Kidney (tissue), 14 donors: ENCODE data around the gene ADTRP. TPM values are rescaled to one million over a fixed set of nuclear protein-coding genes. Genes with fewer than 3 reads are reported as not detected.
"Not testable (repeated sequence)": the region's sequence is repeated elsewhere in the genome, so short reads cannot be mapped to it uniquely, and the experiment has no call there.

Experiments used
- DNase-seq, 5 donors: peaks; one replicate each; pipeline ENCODE4 v3.0.0-alpha.2; 2013 to 2020
- FAIRE-seq: peaks from 2 replicates; lab custom pipeline; 2012; peaks lifted over from hg19 to GRCh38; lab: Jason Lieb, UNC
- H3K27ac ChIP-seq, 2 donors: one replicate each; pipeline ENCODE4 v1.7.0; 2013; ENCODE audit warnings: low read depth in 2 of 2, low read length in 2 of 2, inconsistent platforms in 1 of 2
- H3K27me3 ChIP-seq: one replicate; pipeline ENCODE4 v1.7.1; 2013; ENCODE audit warnings: low read length, inconsistent platforms; ENCODE audit not compliant: control insufficient read depth, insufficient read depth
- H3K36me3 ChIP-seq, 3 donors: one replicate each; pipeline versions ENCODE4 v1.7.0 to v1.7.1; 2013; ENCODE audit warnings: low read length in 3 of 3, control low read depth in 1 of 3, inconsistent platforms in 1 of 3; ENCODE audit not compliant: insufficient read depth in 3 of 3, control insufficient read depth in 2 of 3
- H3K4me1 ChIP-seq, 3 donors: one replicate each; pipeline versions ENCODE4 v1.7.0 to v1.7.1; 2013; ENCODE audit warnings: low read length in 3 of 3, inconsistent platforms in 1 of 3, low read depth in 1 of 3; ENCODE audit not compliant: control insufficient read depth in 2 of 3, insufficient read depth in 2 of 3
- H3K4me3 ChIP-seq, 3 donors: one replicate each; pipeline versions ENCODE4 v1.7.0 to v1.8.1; 2013; ENCODE audit warnings: low read length in 3 of 3, control low read depth in 1 of 3, inconsistent platforms in 1 of 3
- H3K9ac ChIP-seq, 3 donors: one replicate each; pipeline versions ENCODE4 v1.7.0 to v1.7.1; 2013; ENCODE audit warnings: low read length in 3 of 3, control low read depth in 1 of 3, inconsistent platforms in 1 of 3
- H3K9me3 ChIP-seq, 3 donors: one replicate each; pipeline versions ENCODE4 v1.7.0 to v1.7.1; 2013; ENCODE audit warnings: low read length in 3 of 3, control low read depth in 1 of 3, inconsistent platforms in 1 of 3; ENCODE audit not compliant: control insufficient read depth in 2 of 3, insufficient read depth in 1 of 3
- intact Hi-C: fragments of 100-400 bp; cut with DNase I; formaldehyde crosslinking; loops from one replicate; pipeline ENCODE4 v1.11.1; 2022
- polyA plus RNA-seq: library from polyadenylated mRNA; stranded (reverse); fragments of 350-450 nt; fragmentation: Illumina TruSeq; extraction: RNeasy Lipid Tissue Mini Kit (QIAGEN cat#74804); gene quantifications from one replicate; pipeline ENCODE4 v1.2.3, GENCODE V29; 2014; ENCODE audit warnings: low read depth, low replicate concordance; ENCODE audit not compliant: insufficient read depth
- total RNA-seq: library from RNA; stranded (reverse); fragmentation: NEBNext Ultra II Directional; extraction: Animal tissue kit (Norgen Biotek cat#: 25700); gene quantifications from one replicate; pipeline ENCODE4 v1.2.1, GENCODE V29; 2021
- TF ChIP-seq, protein P1 (sequence below): IDR thresholded peaks from 3 replicates; pipeline ENCODE4 v1.5.1; 2012; ENCODE audit warnings: mild to moderate bottlenecking, moderate library complexity, borderline replicate concordance; ENCODE audit not compliant: insufficient read depth; ENCODE audit errors: extremely low read depth
- donor health status: control.
- donor health status: control.
- donor health status: control.
- donor health status: control.
- donor health status: control.
- donor health status: DM: yes; HTN: yes; CAD: no.
- donor health status: Normal renal cell carcinoma (clear cell type).

The ADTRP gene
- total and polyA plus RNA-seq, 2 donors from 2014 or later: 2.7 to 5.9 TPM

GRCh38 chr6:11804135-11804534 lies 25.5 kb upstream of the ADTRP start:
- TF ChIP-seq, protein P1, sequence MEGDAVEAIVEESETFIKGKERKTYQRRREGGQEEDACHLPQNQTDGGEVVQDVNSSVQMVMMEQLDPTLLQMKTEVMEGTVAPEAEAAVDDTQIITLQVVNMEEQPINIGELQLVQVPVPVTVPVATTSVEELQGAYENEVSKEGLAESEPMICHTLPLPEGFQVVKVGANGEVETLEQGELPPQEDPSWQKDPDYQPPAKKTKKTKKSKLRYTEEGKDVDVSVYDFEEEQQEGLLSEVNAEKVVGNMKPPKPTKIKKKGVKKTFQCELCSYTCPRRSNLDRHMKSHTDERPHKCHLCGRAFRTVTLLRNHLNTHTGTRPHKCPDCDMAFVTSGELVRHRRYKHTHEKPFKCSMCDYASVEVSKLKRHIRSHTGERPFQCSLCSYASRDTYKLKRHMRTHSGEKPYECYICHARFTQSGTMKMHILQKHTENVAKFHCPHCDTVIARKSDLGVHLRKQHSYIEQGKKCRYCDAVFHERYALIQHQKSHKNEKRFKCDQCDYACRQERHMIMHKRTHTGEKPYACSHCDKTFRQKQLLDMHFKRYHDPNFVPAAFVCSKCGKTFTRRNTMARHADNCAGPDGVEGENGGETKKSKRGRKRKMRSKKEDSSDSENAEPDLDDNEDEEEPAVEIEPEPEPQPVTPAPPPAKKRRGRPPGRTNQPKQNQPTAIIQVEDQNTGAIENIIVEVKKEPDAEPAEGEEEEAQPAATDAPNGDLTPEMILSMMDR: no peak
- no peak for DNase-seq
- H3K27ac ChIP-seq: no peak overlapping the region
- no peaks in the 10 kb centered on the region for H3K9me3 ChIP-seq
- no peaks in the 10 kb centered on the region for H3K36me3 ChIP-seq
- FAIRE-seq: no peak
- H3K9ac ChIP-seq: no peak overlapping the region
- intact Hi-C loops: no loop called here
- no peaks in the 10 kb centered on the region for H3K27me3 ChIP-seq
- H3K4me3 ChIP-seq: no peak overlapping the region
- H3K4me1 ChIP-seq: no peaks in the 10 kb centered on the region

- DNase-seq (no peak), FAIRE-seq (no peak)
- Histone ChIP-seq H3K4me3 (no peak overlapping the region), H3K9me3 (no peaks in the 10 kb centered on the region), H3K27ac (no peak overlapping the region), H3K9ac (no peak overlapping the region), H3K27me3 (no peaks in the 10 kb centered on the region), H3K4me1 (no peaks in the 10 kb centered on the region), H3K36me3 (no peaks in the 10 kb centered on the region)
- TF ChIP-seq, protein P1: no peak
- intact Hi-C loops: no loop called here
Measured at GRCh38 chr6:11803591-11803971, 25.0 kb upstream of the ADTRP start.

DNA sequence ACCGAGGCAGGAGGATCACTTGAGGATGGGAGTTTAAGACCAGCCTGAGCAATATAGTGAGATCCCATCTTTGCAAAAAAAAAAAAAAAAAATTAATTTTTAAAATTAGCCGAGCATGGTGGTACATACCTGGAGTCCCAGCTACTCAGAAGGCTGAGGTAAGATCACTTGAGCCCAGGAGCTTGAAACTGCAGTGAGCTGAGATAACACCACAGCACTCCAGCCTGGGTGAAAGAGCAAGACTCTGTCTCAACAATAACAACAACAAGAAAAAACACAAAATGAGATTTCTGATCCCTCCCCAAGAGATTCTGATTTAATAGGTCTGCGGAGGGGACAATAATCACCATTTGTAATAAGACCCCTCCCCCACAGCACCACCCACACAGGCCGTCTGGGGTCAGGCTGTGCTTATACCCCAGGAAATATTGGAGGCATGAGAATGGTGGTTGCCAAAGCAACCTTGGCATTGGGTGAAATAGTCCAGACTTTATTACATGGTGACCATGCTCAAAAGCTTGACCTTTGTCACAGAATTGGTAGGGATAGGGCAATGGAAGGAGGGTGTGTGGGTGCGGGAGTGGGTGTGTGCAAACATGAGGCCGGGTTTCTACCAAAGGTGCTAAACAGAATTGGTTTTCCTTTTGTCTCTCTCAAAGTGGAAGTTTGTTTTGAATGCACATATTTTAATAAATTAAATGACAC lies 24.4 kb upstream of the ADTRP start:
- TF ChIP-seq, protein P1: no peak
- Histone ChIP-seq H3K9me3 (no peaks in the 10 kb centered on the region), H3K4me3 (no peak overlapping the region), H3K27ac (no peak overlapping the region), H3K36me3 (no peaks in the 10 kb centered on the region), H3K4me1 (no peaks in the 10 kb centered on the region), H3K27me3 (no peaks in the 10 kb centered on the region), H3K9ac (no peak overlapping the region)
- FAIRE-seq (no peak), DNase-seq (no peak)
- intact Hi-C loops: no loop called here

DNA sequence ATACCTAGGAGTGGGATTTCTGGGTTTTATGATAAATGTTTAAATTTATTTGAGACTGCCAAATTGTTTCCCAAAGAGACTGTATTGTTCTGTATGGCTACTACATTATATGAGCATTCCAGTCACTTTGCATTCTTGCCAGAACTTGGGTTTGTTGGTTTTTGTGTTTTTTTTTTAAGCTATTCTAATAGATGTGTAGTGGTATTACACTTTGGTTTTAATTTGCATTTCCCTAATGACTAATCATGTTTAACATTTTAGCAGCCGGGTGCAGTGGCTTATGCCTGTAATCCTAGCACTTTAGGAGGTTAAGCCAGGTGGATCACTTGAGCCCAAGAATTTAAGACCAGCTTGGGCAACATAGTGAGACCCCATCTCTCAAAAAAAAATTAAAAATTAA lies 21.9 kb upstream of the ADTRP start:
- DNase-seq, H3K27me3 ChIP-seq, H3K36me3 ChIP-seq, H3K4me1 ChIP-seq, H3K4me3 ChIP-seq, intact Hi-C loops, H3K27ac ChIP-seq, H3K9ac ChIP-seq, H3K9me3 ChIP-seq, FAIRE-seq: not testable (repeated sequence)
